KOPT-K1 (cell line): ENCODE data around the gene AP3M1.

Experiments
- H3K27ac ChIP-seq: fragments of 200-600 bp; sonication (generic); 2 replicates; pipeline ENCODE4 v1.5.1; 2016; ENCODE audit warnings: antibody characterized with exemption, mild to moderate bottlenecking, low read depth, low read length; ENCODE audit not compliant: poor library complexity, severe bottlenecking
- H3K36me3 ChIP-seq: fragments of 200-600 bp; sonication (generic); 2 replicates; pipeline ENCODE4 v1.5.1; 2017; ENCODE audit warnings: antibody characterized with exemption, mild to moderate bottlenecking, low read length, moderate library complexity; ENCODE audit not compliant: insufficient read depth
- H3K9me3 ChIP-seq: fragments of 200-600 bp; sonication (generic); 2 replicates; pipeline ENCODE4 v1.5.1; 2017; ENCODE audit warnings: antibody characterized with exemption, low read length, mild to moderate bottlenecking; ENCODE audit not compliant: insufficient read depth, poor library complexity, severe bottlenecking

The AP3M1 gene

GRCh38 chr10:74111799-74112198, 38.8 kb downstream of the AP3M1 start:
- Histone ChIP-seq H3K9me3 (no peaks in the 10 kb centered on the region), H3K36me3 (peaks cover 71% of the 10 kb centered on the region)

GRCh38 chr10:74110120-74110519, 40.5 kb downstream of the AP3M1 start:
- H3K36me3 ChIP-seq: peaks cover 56% of the 10 kb centered on the region
- no peak overlapping the region for H3K27ac ChIP-seq

More at GRCh38 chr10:74111799-74112198, 38.8 kb downstream of the AP3M1 start:
- H3K27ac ChIP-seq: no peak overlapping the region

GRCh38 chr10:74109452-74109851, 41.2 kb downstream of the AP3M1 start:
- peaks cover 49% of the 10 kb centered on the region for H3K36me3 ChIP-seq

More at GRCh38 chr10:74110120-74110519, 40.5 kb downstream of the AP3M1 start:
- H3K9me3 ChIP-seq: no peaks in the 10 kb centered on the region

GRCh38 chr10:74107391-74107790, 43.2 kb downstream of the AP3M1 start:
- Histone ChIP-seq H3K36me3 (peaks cover 29% of the 10 kb centered on the region), H3K9me3 (no peaks in the 10 kb centered on the region), H3K27ac (no peak overlapping the region)

More at GRCh38 chr10:74109452-74109851, 41.2 kb downstream of the AP3M1 start:
- H3K9me3 ChIP-seq: no peaks in the 10 kb centered on the region
- H3K27ac ChIP-seq: no peak overlapping the region

- Histone ChIP-seq H3K27ac (no peak overlapping the region), H3K9me3 (no peaks in the 10 kb centered on the region), H3K36me3 (peaks cover 8% of the 10 kb centered on the region; the same call in 1 of the 2 replicates)
Measured at GRCh38 chr10:74104996-74105395, 45.6 kb downstream of the AP3M1 start.

GRCh38 chr10:74104480-74104879, 46.1 kb downstream of the AP3M1 start:
- no peak overlapping the region for H3K27ac ChIP-seq
- no peaks in the 10 kb centered on the region for H3K9me3 ChIP-seq
- peaks cover 8% of the 10 kb centered on the region; the same call in 1 of the 2 replicates for H3K36me3 ChIP-seq

- H3K36me3 ChIP-seq: peaks cover 2% of the 10 kb centered on the region; the same call in 1 of the 2 replicates
- H3K9me3 ChIP-seq: no peaks in the 10 kb centered on the region
- no peak overlapping the region for H3K27ac ChIP-seq
Measured at GRCh38 chr10:74103560-74104258, 46.9 kb downstream of the AP3M1 start.

GRCh38 chr10:74099836-74100235, 50.8 kb downstream of the AP3M1 start:
- H3K36me3 ChIP-seq: no peaks in the 10 kb centered on the region
- no peaks in the 10 kb centered on the region for H3K9me3 ChIP-seq
- H3K27ac ChIP-seq: no peak overlapping the region

GRCh38 chr10:74099420-74099819, 51.2 kb downstream of the AP3M1 start:
- H3K36me3 ChIP-seq: no peaks in the 10 kb centered on the region
- no peak overlapping the region for H3K27ac ChIP-seq

GRCh38 chr10:74097776-74098175, 52.9 kb downstream of the AP3M1 start:
- Histone ChIP-seq H3K27ac (no peak overlapping the region), H3K9me3 (no peaks in the 10 kb centered on the region), H3K36me3 (no peaks in the 10 kb centered on the region)

More at GRCh38 chr10:74099420-74099819, 51.2 kb downstream of the AP3M1 start:
- no peaks in the 10 kb centered on the region for H3K9me3 ChIP-seq

GRCh38 chr10:74096777-74097176, 53.9 kb downstream of the AP3M1 start:
- H3K36me3 ChIP-seq: no peaks in the 10 kb centered on the region
- no peaks in the 10 kb centered on the region for H3K9me3 ChIP-seq
- no peak overlapping the region for H3K27ac ChIP-seq

- Histone ChIP-seq H3K9me3 (no peaks in the 10 kb centered on the region), H3K36me3 (no peaks in the 10 kb centered on the region), H3K27ac (no peak overlapping the region)
Measured at GRCh38 chr10:74094231-74094630, 56.4 kb downstream of the AP3M1 start.

- H3K9me3 ChIP-seq: no peaks in the 10 kb centered on the region
- no peak overlapping the region for H3K27ac ChIP-seq
- no peaks in the 10 kb centered on the region for H3K36me3 ChIP-seq
Measured at GRCh38 chr10:74093530-74094164, 57.0 kb downstream of the AP3M1 start.

- no peaks in the 10 kb centered on the region for H3K36me3 ChIP-seq
Measured at GRCh38 chr10:74092372-74092771, 58.3 kb downstream of the AP3M1 start.

GRCh38 chr10:74088722-74089121, 61.9 kb downstream of the AP3M1 start:
- H3K9me3 ChIP-seq: no peaks in the 10 kb centered on the region
- no peaks in the 10 kb centered on the region for H3K36me3 ChIP-seq
- H3K27ac ChIP-seq: no peak overlapping the region

More at GRCh38 chr10:74092372-74092771, 58.3 kb downstream of the AP3M1 start:
- H3K27ac ChIP-seq: no peak overlapping the region
- no peaks in the 10 kb centered on the region for H3K9me3 ChIP-seq
